Measurements from ENCODE around the gene DLG4.

Gene DLG4

DNA sequence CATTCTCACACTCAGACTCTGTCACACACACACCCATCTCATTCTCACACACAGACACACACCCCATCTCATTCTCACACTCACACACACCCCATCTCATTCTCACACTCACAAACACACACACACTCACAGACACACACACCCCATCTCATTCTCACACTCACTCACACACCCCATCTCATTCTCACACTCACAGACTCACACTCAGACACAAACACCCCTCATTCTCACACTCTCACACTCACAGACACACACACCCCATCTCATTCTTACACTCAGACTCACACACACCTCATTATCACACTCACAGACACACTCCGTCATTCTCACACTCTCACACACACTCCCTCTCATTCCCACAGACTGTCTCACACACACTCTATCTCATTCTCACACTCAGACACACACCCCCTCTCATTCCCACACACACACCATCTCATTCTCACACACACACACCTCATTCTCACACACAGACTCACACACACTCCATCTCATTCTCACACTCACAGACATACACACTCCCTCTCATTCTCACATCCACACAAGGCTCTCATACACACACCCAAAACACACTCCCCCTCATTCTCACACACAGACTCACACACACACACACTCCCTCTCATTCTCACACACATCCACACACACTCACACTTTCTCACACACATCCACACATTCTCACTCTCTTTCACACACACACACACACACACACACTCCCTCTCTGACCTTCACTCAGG lies 43.4 kb downstream of the DLG4 start (continued):
- TF ChIP-seq, protein P1, sequence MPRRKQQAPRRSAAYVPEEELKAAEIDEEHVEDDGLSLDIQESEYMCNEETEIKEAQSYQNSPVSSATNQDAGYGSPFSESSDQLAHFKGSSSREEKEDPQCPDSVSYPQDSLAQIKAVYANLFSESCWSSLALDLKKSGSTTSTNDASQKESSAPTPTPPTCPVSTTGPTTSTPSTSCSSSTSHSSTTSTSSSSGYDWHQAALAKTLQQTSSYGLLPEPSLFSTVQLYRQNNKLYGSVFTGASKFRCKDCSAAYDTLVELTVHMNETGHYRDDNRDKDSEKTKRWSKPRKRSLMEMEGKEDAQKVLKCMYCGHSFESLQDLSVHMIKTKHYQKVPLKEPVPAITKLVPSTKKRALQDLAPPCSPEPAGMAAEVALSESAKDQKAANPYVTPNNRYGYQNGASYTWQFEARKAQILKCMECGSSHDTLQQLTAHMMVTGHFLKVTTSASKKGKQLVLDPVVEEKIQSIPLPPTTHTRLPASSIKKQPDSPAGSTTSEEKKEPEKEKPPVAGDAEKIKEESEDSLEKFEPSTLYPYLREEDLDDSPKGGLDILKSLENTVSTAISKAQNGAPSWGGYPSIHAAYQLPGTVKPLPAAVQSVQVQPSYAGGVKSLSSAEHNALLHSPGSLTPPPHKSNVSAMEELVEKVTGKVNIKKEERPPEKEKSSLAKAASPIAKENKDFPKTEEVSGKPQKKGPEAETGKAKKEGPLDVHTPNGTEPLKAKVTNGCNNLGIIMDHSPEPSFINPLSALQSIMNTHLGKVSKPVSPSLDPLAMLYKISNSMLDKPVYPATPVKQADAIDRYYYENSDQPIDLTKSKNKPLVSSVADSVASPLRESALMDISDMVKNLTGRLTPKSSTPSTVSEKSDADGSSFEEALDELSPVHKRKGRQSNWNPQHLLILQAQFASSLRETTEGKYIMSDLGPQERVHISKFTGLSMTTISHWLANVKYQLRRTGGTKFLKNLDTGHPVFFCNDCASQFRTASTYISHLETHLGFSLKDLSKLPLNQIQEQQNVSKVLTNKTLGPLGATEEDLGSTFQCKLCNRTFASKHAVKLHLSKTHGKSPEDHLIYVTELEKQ (tag by site-specific recombination; IDR thresholded peaks at IDR 0.05; ENCODE audit: borderline replicate concordance): no peak
- TF ChIP-seq ZNF548 (tag by site-specific recombination; IDR thresholded peaks at IDR 0.05) (peak; percentile 18; the same call in 1 of the 2 replicates), ZSCAN30 (tag by site-specific recombination; IDR thresholded peaks at IDR 0.05) (no peak), ZNF664 (tag by site-specific recombination; IDR thresholded peaks at IDR 0.05) (no peak), ZNF473 (tag by site-specific recombination; IDR thresholded peaks at IDR 0.05) (peak; percentile 63), ZNF530 (tag by site-specific recombination; IDR thresholded peaks at IDR 0.05; ENCODE audit: low read depth) (0 out of 2 replicates have a peak, but pooled peaks have one; percentile 1), ZNF354C (tag by site-specific recombination; IDR thresholded peaks at IDR 0.05; ENCODE audit: borderline replicate concordance, low read depth) (no peak), ZNF76 (tag by site-specific recombination; IDR thresholded peaks at IDR 0.05; ENCODE audit: borderline replicate concordance, low read depth) (peak; percentile 81), SETDB1 (IDR thresholded peaks at IDR 0.05; ENCODE audit: insufficient read length, low read length) (no peak), ZNF544 (tag by site-specific recombination; IDR thresholded peaks at IDR 0.05) (peak; percentile 65), ZNF701 (tag by site-specific recombination; IDR thresholded peaks at IDR 0.05) (peak; percentile 73), ZBTB7A (tag by site-specific recombination; IDR thresholded peaks at IDR 0.05; ENCODE audit: low read depth) (peak; percentile 62; the same call in 1 of the 2 replicates), ZEB2 (tag by site-specific recombination; IDR thresholded peaks at IDR 0.05) (no peak), ZNF549 (tag by site-specific recombination; IDR thresholded peaks at IDR 0.05) (no peak), MYNN (tag by site-specific recombination; IDR thresholded peaks at IDR 0.05; ENCODE audit: borderline replicate concordance) (no peak; the same call in 1 of the 2 replicates), KLF1 (tag by site-specific recombination; IDR thresholded peaks at IDR 0.05) (no peak), ZNF843 (tag by site-specific recombination; IDR thresholded peaks at IDR 0.05) (no peak), ZNF324 (tag by site-specific recombination; IDR thresholded peaks at IDR 0.05) (no peak), ZNF585B (tag by site-specific recombination; IDR thresholded peaks at IDR 0.05) (no peak)
- TF ChIP-seq, protein P2, sequence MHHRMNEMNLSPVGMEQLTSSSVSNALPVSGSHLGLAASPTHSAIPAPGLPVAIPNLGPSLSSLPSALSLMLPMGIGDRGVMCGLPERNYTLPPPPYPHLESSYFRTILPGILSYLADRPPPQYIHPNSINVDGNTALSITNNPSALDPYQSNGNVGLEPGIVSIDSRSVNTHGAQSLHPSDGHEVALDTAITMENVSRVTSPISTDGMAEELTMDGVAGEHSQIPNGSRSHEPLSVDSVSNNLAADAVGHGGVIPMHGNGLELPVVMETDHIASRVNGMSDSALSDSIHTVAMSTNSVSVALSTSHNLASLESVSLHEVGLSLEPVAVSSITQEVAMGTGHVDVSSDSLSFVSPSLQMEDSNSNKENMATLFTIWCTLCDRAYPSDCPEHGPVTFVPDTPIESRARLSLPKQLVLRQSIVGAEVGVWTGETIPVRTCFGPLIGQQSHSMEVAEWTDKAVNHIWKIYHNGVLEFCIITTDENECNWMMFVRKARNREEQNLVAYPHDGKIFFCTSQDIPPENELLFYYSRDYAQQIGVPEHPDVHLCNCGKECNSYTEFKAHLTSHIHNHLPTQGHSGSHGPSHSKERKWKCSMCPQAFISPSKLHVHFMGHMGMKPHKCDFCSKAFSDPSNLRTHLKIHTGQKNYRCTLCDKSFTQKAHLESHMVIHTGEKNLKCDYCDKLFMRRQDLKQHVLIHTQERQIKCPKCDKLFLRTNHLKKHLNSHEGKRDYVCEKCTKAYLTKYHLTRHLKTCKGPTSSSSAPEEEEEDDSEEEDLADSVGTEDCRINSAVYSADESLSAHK (tag by site-specific recombination; IDR thresholded peaks at IDR 0.05): no peak
- TF ChIP-seq, protein P3, sequence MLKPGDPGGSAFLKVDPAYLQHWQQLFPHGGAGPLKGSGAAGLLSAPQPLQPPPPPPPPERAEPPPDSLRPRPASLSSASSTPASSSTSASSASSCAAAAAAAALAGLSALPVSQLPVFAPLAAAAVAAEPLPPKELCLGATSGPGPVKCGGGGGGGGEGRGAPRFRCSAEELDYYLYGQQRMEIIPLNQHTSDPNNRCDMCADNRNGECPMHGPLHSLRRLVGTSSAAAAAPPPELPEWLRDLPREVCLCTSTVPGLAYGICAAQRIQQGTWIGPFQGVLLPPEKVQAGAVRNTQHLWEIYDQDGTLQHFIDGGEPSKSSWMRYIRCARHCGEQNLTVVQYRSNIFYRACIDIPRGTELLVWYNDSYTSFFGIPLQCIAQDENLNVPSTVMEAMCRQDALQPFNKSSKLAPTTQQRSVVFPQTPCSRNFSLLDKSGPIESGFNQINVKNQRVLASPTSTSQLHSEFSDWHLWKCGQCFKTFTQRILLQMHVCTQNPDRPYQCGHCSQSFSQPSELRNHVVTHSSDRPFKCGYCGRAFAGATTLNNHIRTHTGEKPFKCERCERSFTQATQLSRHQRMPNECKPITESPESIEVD (tag by site-specific recombination; IDR thresholded peaks at IDR 0.05): no peak
- TF ChIP-seq, protein P4, sequence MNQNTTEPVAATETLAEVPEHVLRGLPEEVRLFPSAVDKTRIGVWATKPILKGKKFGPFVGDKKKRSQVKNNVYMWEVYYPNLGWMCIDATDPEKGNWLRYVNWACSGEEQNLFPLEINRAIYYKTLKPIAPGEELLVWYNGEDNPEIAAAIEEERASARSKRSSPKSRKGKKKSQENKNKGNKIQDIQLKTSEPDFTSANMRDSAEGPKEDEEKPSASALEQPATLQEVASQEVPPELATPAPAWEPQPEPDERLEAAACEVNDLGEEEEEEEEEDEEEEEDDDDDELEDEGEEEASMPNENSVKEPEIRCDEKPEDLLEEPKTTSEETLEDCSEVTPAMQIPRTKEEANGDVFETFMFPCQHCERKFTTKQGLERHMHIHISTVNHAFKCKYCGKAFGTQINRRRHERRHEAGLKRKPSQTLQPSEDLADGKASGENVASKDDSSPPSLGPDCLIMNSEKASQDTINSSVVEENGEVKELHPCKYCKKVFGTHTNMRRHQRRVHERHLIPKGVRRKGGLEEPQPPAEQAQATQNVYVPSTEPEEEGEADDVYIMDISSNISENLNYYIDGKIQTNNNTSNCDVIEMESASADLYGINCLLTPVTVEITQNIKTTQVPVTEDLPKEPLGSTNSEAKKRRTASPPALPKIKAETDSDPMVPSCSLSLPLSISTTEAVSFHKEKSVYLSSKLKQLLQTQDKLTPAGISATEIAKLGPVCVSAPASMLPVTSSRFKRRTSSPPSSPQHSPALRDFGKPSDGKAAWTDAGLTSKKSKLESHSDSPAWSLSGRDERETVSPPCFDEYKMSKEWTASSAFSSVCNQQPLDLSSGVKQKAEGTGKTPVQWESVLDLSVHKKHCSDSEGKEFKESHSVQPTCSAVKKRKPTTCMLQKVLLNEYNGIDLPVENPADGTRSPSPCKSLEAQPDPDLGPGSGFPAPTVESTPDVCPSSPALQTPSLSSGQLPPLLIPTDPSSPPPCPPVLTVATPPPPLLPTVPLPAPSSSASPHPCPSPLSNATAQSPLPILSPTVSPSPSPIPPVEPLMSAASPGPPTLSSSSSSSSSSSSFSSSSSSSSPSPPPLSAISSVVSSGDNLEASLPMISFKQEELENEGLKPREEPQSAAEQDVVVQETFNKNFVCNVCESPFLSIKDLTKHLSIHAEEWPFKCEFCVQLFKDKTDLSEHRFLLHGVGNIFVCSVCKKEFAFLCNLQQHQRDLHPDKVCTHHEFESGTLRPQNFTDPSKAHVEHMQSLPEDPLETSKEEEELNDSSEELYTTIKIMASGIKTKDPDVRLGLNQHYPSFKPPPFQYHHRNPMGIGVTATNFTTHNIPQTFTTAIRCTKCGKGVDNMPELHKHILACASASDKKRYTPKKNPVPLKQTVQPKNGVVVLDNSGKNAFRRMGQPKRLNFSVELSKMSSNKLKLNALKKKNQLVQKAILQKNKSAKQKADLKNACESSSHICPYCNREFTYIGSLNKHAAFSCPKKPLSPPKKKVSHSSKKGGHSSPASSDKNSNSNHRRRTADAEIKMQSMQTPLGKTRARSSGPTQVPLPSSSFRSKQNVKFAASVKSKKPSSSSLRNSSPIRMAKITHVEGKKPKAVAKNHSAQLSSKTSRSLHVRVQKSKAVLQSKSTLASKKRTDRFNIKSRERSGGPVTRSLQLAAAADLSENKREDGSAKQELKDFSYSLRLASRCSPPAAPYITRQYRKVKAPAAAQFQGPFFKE (tag by site-specific recombination; IDR thresholded peaks at IDR 0.05; ENCODE audit: borderline replicate concordance): no peak
- TF ChIP-seq, protein P5, sequence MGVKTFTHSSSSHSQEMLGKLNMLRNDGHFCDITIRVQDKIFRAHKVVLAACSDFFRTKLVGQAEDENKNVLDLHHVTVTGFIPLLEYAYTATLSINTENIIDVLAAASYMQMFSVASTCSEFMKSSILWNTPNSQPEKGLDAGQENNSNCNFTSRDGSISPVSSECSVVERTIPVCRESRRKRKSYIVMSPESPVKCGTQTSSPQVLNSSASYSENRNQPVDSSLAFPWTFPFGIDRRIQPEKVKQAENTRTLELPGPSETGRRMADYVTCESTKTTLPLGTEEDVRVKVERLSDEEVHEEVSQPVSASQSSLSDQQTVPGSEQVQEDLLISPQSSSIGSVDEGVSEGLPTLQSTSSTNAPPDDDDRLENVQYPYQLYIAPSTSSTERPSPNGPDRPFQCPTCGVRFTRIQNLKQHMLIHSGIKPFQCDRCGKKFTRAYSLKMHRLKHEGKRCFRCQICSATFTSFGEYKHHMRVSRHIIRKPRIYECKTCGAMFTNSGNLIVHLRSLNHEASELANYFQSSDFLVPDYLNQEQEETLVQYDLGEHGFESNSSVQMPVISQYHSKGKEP (tag by site-specific recombination; IDR thresholded peaks at IDR 0.05): no peak
- TF ChIP-seq, protein P6, sequence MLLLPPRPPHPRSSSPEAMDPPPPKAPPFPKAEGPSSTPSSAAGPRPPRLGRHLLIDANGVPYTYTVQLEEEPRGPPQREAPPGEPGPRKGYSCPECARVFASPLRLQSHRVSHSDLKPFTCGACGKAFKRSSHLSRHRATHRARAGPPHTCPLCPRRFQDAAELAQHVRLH (tag by site-specific recombination; IDR thresholded peaks at IDR 0.05): no peak

Measured in HEK293 (cell line).